Lung (tissue), 12 donors: ENCODE results near the gene BYSL. TPM values are rescaled to one million over a fixed set of nuclear protein-coding genes. Genes with fewer than 3 reads are reported as not detected.
"Not testable (repeated sequence)": the region's sequence is repeated elsewhere in the genome, so short reads cannot be mapped to it uniquely, and the experiment has no call there.

Experiments
- ATAC-seq: fragments of 200-7000 bp; cut with Tn5 transposase; one replicate; pipeline ENCODE4 v1.9.1; 2020; ENCODE audit warnings: moderate number of reproducible peaks; ENCODE audit not compliant: insufficient read depth, low FRiP score
- DNase-seq, 3 donors: peaks; one replicate each; pipeline ENCODE4 v3.0.0-alpha.2; 2013 to 2017
- H3K27ac ChIP-seq, 2 donors: one replicate each; pipeline ENCODE4 v1.5.1; 2013; ENCODE audit warnings: mild to moderate bottlenecking in 2 of 2, moderate library complexity in 2 of 2, control low read depth in 1 of 2, inconsistent platforms in 1 of 2, low read depth in 1 of 2, low read length in 1 of 2
- H3K27me3 ChIP-seq, 3 donors: one replicate each; pipeline ENCODE4 v1.5.1; 2013; ENCODE audit warnings: low read length in 2 of 3; ENCODE audit not compliant: control insufficient read depth in 3 of 3, insufficient read depth in 3 of 3
- H3K36me3 ChIP-seq, 4 donors: one replicate each; pipeline ENCODE4 v1.5.1; 2013; ENCODE audit warnings: low read length in 4 of 4, mild to moderate bottlenecking in 1 of 4, moderate library complexity in 1 of 4; ENCODE audit not compliant: control insufficient read depth in 4 of 4, insufficient read depth in 4 of 4
- H3K4me1 ChIP-seq, 5 donors: one replicate each; pipeline ENCODE4 v1.5.1; 2013; ENCODE audit warnings: low read length in 5 of 5, mild to moderate bottlenecking in 2 of 5, moderate library complexity in 1 of 5; ENCODE audit not compliant: control insufficient read depth in 5 of 5, insufficient read depth in 5 of 5
- H3K4me3 ChIP-seq: one replicate; pipeline ENCODE4 v1.5.1; 2013; ENCODE audit warnings: mild to moderate bottlenecking, control low read depth, moderate library complexity
- H3K9ac ChIP-seq, 2 donors: one replicate each; pipeline ENCODE4 v1.5.1; 2013; ENCODE audit warnings: low read length in 2 of 2, control low read depth in 1 of 2; ENCODE audit not compliant: insufficient read depth in 1 of 2
- H3K9me3 ChIP-seq, 4 donors: one replicate each; pipeline ENCODE4 v1.5.1; 2013; ENCODE audit warnings: low read length in 3 of 4, mild to moderate bottlenecking in 1 of 4, moderate library complexity in 1 of 4; ENCODE audit not compliant: control insufficient read depth in 4 of 4, insufficient read depth in 3 of 4
- CTCF ChIP-seq: IDR thresholded peaks from 2 replicates; pipeline ENCODE4 v1.5.1; 2012; ENCODE audit warnings: mild to moderate bottlenecking; ENCODE audit errors: control extremely low read depth, extremely low read depth
- WGBS, 2 donors: extraction: QIAGEN DNeasy Blood & Tissue Kit; methylation state at CpG; one replicate each; pipeline ENCODE4 v1.1.7; 2013; 5-methylcytosine and 5-hydroxymethylcytosine counted together
- polyA plus RNA-seq, 2 donors: library from polyadenylated mRNA; stranded (reverse); fragments of 200-250 nt; gene quantifications; one replicate each; pipeline ENCODE4 v1.2.1, GENCODE V29; 2013
- total RNA-seq, 2 donors: library from RNA; depleted of rRNA in 1 of 2; stranded (reverse); fragments of >200 nt in 1 of 2; gene quantifications; one replicate each; pipeline ENCODE4 v1.2.1, GENCODE V29; 2014 to 2021
- donor health status: control.
- donor health status: control.
- donor health status: Bipolar disorder and iron deficiency.
- donor health status: healthy.
- donor health status: DM: yes; HTN: yes; CAD: no.

BYSL gene
- total and polyA plus RNA-seq, 4 donors: 8.8 to 20.4 (median 14.8) TPM

- no peaks in the 10 kb centered on the region for H3K9me3 ChIP-seq
- H3K27me3 ChIP-seq: no peaks in the 10 kb centered on the region
- peaks cover 0 to 7% (median 1%) of the 10 kb centered on the region in 4 donors for H3K36me3 ChIP-seq
- WGBS, 2 donors: 0 to 1% methylated on average over 61 to 87 of the region's 87 CpGs
- H3K4me1 ChIP-seq: peaks cover 17 to 37% (median 27%) of the 10 kb centered on the region in 5 donors
- TF ChIP-seq CTCF: no peak
- peak within 1 kb of the TSS; percentile 42 to 59 for H3K9ac ChIP-seq
- peak within 1 kb of the TSS; percentile 91 for H3K4me3 ChIP-seq
- peak within 1 kb of the TSS; percentile 78 to 94 for H3K27ac ChIP-seq
- DNase-seq: peak; percentile 93 to 95 (median 93)
- peak; percentile 91 for ATAC-seq
Measured at GRCh38 chr6:41941280-41942066, 20.2 kb downstream of the BYSL start, which contains the start of gene CCND3. CCND3 (minus strand) TSS chr6:41941808; CDS start chr6:41941649, 159 bp downstream.

GRCh38 chr6:41942067-41942851 lies 21.0 kb downstream of the BYSL start:
- H3K4me3 ChIP-seq: peak overlapping the region; percentile 4
- TF ChIP-seq CTCF: no peak
- peak overlapping the region in 1 of 2 donors; percentile 42 for H3K9ac ChIP-seq
- WGBS, 2 donors: 39 to 44% methylated on average over 20 of the region's 20 CpGs
- H3K27me3 ChIP-seq: no peaks in the 10 kb centered on the region
- H3K27ac ChIP-seq: peak overlapping the region; percentile 78 to 94
- DNase-seq (no peak), ATAC-seq (peak; percentile 4)
- H3K9me3 ChIP-seq: no peaks in the 10 kb centered on the region
- H3K4me1 ChIP-seq: peaks cover 17 to 37% (median 27%) of the 10 kb centered on the region in 5 donors
- H3K36me3 ChIP-seq: peaks cover 0 to 3% (median under 1%) of the 10 kb centered on the region in 4 donors

DNA sequence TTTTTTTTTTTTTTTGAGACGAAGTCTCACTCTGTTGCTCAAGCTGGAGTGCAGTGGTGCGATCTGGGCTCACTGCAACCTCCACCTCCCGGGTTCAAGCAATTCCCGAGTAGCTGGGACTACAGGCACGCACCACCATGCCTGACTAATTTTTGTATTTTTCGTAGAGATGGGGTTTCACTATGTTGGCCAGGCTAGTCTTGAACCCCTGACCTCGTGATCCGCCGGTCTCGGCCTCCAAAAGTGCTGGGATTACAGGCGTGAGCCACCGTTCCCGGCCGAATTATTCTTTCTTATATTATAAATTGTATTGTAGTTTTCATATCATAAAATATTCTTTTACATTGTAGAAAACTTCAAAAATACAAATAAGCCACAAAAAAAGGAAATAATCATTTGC lies 21.6 kb downstream of the BYSL start:
- WGBS, 2 donors: 93% methylated on average over 14 of the region's 14 CpGs
- not testable (repeated sequence) for H3K4me3 ChIP-seq, DNase-seq, H3K36me3 ChIP-seq, H3K9ac ChIP-seq, ATAC-seq, H3K27ac ChIP-seq, H3K27me3 ChIP-seq, H3K9me3 ChIP-seq
- peaks cover 14 to 35% (median 26%) of the 10 kb centered on the region in 5 donors for H3K4me1 ChIP-seq

- Histone ChIP-seq H3K27me3 (no peaks in the 10 kb centered on the region), H3K36me3 (peaks cover 0 to 3% (median 0%) of the 10 kb centered on the region in 4 donors), H3K27ac (no peak overlapping the region), H3K4me1 (peaks cover 13 to 30% (median 23%) of the 10 kb centered on the region in 5 donors), H3K4me3 (no peak overlapping the region), H3K9ac (no peak overlapping the region), H3K9me3 (no peaks in the 10 kb centered on the region)
- ATAC-seq (no peak), DNase-seq (no peak)
- no peak for TF ChIP-seq CTCF
Measured at GRCh38 chr6:41943456-41943855, 22.2 kb downstream of the BYSL start.
